ENCODE results near the gene EPOP.

The EPOP gene

DNA sequence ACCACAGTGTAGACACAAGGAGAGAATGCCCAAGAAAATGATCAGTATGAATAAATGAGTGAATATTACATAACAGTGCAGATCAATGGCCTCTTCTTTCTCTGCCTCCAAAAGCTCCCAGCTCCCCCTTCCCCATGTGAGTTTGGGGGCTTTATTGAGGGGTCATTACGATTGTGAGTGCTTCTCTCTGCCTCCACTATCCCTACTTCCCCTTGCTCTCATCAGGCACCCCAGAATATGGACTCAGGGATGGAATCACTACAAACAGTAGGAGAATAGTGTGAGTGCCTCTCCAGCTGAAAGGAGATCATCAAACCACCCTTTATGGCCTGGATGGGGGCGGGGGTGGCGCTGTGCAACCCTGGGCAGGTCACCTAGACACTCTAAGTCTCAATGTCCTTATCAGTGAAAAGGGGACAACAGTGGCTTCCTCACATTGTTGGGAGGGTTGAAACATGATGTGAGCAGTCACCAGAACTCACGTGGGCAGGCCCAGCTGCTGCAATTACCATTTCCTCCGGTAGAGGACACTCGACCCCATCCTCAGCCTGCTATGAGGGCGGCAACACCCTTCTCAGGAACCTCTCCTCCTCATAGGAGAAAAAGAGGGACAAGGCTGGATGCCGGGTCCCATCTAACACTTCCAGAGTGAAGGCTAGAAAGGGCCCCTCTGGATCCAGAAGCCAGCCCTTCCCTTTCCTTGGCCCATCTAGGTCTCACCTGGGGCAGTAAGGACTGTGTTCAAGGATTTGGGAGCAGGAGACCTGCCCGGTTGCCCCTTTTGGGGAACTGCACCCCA lies 2.1 kb upstream of the EPOP start:
- in situ Hi-C loops (cut with MboI; ENCODE audit: low sequenced_read_pairs): no loop called here

DNA sequence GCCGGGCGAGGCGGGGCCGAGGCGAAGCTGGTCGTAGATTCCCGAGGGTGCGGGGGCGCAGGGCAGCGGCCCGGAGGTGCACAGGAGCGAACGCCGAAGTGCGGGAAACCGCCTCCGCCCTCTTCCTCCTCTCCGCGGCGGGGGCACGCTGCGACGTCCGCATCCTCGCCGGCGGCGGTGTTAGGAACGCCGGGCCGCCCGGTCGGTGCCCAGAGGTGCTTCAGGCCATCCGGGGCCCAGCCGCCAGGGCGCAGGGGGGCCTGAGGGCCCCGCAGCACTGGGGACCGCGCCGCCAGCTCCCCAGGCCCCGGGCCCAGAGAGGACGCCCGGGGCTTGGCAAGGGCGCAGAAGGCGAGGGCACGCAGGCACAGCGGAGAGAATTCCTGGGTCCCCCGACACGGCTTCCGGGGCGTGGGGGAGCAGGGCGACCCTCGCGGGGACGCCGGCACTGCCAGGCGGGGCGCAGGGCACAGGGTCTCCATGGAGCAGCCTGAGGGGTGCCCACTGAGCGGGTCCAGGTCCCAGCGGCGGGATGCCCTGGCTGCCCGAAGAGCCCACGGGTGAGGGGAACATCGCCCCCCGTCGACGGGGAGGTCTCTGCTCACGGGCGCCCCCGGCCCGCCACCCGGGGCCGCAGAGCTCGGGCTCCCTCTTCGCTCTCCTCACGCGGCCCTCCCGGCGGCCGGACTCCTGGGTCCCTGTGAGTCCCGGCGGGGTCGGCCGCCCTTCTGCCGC lies 576 bp downstream of the EPOP start:
- in situ Hi-C loops (cut with MboI; ENCODE audit: low sequenced_read_pairs): no loop called here

DNA sequence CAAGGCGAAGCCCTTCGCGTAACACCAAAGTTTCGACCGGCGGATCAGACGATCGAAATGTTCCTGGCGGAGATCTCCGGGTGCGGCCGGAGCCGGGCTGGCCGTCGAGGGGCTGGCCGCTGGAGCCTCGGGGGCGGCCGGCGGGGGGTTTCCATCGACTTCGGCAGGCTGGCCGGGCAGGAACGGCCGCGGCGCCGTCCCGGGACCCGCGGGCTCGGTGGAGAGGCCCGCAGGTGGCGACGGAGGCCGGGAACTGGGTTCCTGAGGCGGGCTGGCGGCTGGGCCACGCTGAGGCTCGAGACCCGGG lies 1.1 kb downstream of the EPOP start:
- in situ Hi-C loops (cut with MboI; ENCODE audit: low sequenced_read_pairs): no loop called here

DNA sequence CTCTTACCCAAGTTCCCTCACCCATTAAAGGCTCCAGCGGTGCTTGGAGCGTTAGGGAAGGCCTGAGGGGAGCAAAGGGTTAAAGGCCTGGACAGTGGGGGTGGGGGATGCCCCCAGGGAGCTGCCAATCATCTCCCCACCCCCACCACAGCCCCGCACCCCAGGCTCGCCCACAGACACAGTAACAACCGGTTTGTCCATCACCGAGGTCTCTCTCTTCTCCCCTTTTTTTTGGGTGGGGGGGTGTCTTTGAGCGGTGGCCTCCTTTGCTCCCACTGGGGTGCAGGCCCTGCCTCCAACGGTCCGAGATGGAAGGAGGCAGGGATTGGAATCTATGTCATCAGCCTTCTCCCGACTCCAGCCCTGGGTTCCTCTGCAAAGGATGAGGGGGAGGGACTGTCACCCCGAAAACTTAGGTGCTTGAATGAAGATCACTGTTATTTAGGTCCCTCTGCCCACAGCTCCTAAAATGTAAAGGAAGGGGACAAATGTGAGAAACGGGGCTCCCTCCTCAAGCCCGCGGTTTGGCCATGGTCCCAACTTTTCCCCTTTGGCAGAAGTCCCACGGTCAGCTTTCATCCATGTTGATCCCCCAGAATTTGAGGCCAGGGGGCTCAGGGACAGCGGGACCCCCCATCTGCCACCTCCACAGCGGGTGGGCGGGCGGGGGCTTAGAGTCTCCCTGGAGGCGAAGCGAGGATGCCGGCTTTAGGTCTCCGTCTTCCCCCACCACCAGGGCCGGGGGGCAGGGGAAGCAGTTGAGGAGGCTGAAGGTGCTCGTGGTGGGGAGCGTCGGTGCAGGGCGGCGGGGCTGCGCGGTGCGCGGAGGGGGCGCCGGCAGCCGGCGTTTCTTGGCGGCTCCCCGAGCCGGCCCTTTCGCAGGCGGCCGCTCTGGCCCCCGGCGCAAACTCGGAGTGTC lies 1.7 kb downstream of the EPOP start:
- in situ Hi-C loops (cut with MboI; ENCODE audit: low sequenced_read_pairs): no loop called here

DNA sequence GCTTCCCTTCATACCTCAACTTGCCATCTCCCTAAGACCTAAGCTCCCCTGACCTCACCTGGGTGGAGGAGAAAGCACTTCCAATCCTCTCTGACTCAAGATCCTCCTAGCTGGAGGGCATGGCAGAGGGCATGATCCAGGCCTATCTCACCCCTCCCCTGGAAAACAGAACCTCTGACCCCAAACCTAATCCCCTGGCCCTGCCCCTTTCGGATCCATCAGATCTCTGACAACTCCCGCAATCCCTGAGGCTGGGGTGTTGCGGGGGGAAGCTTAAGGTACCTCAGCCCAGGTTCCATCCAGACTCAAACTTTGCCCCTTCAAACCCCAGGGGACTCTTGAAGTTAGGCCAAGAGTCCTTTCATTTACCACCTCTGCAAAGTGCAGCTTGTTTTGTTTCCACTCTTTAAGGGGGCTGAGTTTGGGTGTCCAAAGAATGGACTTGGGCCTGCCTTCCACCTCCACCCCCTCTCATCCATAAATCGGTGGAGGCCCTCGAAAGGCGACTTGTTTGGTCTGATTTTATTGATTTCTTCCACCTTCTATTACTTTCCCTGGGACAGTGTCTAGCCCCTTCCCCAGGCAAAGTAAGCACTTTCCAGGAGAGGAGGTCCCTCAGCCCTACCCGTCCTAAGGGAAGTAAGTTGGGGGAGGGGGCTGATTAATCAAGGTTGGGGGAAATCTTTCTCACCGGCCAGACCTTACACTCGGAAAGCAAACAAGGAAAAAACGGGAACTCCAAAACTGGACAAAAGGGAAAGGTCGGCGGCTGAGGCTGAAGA lies 2.6 kb downstream of the EPOP start:
- in situ Hi-C loops (cut with MboI; ENCODE audit: low sequenced_read_pairs): no loop called here

DNA sequence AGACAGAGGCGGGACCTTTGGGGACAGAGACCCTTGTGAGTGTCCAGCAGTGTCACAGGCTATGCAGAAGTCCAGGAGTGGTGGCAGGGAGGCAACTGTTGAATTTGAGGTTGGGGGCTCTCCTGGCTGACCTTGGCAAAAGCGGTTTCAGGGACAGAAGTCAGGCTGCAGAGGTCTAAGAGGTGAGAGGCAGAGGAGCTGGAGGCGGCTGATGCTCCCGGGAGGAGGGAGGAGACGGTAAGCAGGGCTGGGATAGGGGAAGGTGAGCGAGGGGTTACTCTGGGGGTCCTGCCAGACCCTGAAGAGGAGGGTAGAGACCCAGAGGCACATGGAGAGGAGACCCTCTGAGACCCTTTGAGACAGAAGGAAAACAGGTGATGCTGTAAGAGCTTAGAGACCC lies 5.2 kb downstream of the EPOP start:
- in situ Hi-C loops (cut with MboI; ENCODE audit: low sequenced_read_pairs): no loop called here

DNA sequence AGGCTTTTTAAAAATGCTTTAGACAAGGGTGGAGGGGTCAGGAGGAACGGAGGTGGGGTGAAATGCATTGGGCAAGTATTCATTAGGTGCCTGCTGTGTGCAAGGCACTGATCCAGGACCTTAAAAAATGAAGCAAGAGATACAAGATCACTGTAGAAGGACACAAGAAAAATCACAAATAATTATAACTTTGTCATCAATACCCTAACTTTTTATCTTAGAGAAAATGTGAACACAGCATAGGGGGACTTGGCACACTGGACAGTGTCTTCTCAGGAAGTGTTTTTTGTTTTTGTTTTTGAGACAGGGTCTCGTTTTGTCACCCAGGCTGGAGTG lies 7.0 kb downstream of the EPOP start:
- in situ Hi-C loops (cut with MboI; ENCODE audit: low sequenced_read_pairs): no loop called here

DNA sequence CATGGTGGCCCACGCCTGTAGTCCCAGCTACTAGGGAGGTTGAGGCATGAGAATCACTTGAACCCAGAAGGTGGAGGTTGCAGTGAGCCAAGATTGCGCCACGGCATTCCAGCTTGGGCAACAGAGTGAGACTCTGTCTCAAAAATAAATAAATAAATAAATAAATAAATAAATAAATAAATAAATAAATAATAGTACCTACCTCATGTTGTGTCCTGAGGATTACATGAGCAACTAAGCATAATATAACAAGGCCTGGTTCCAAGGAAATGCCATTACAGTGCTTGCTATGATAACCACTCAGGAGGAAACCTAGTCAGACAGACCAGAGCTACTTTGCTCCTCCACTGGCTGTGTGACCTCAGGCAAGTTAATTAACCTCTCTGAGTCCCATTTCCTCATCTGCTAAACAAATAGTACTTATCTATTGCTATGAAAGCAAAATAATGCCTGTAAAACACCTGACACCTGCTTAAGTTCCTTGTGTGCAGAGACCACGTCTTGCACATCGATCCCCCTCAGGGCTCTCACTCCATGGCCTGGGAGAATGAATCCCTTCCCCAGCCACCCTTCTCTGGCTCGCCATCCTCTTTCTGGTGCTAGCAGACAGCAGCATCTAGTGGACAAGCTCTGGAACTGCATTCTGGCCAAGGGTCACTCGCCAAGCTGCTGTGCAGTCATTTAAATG lies 7.5 kb downstream of the EPOP start:
- in situ Hi-C loops (cut with MboI; ENCODE audit: low sequenced_read_pairs): no loop called here

DNA sequence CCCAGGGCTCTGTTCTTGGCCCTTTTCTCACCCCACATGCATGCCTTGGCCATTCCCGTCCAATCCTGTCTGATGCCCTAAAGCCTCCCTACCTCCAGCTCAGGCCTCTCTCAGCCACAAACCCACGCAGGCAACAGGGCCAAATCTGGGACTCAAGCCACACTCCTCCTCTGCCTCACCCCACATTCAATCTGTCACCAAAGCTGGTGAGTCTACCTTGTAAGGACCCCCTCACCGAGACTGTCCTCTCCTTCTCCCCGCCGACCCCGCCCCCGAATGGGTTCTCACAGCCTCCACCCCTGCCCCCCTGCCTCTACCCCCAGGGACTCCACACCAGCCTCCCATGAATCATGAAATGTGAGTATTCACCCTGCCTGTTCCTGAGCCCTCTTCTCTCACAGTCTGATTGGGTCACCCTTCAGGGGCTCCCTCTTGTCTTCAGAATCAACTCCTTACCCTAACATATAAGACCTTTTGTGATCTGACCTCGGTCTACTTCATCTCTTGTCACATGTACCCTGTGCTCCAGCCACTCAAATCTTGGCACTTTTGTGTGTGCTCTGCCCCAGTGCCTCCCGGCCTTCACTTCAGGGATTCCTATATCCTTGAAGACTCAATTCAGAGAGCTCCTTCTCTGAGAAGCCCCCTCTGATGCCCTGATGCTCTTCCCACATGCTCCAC lies 10.7 kb downstream of the EPOP start:
- in situ Hi-C loops (cut with MboI; ENCODE audit: low sequenced_read_pairs): no loop called here

DNA sequence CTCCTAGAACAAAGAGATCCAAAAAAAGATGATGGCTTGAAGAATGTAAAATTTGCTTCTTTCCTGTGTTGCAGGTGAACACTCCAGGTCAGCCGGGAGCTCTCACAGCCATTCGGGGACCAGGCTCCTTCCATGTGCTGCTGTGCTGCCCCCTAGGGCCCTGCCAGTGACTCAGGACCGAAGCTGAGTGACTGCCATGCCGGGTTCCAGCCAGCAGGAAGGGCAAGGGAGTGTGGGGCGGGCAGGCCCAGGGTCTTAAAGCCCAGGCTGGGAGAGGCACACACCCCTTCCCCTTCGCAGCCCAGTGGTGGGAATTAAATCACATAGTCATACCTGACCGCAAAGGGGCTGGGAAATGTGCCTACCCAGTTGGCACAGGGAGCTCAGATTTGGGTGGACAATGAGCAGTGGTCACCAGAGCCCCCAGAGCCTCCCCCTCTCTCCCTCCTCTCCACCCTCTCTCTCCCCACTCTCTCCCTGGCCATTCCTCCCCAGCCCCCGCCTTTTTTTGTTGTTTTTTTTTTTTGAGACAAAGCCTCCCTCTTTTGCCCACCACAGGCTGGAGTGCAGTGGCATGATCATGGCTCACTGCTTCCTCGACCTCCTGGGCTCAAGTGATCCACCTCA lies 11.5 kb downstream of the EPOP start:
- in situ Hi-C loops (cut with MboI; ENCODE audit: low sequenced_read_pairs): no loop called here

DNA sequence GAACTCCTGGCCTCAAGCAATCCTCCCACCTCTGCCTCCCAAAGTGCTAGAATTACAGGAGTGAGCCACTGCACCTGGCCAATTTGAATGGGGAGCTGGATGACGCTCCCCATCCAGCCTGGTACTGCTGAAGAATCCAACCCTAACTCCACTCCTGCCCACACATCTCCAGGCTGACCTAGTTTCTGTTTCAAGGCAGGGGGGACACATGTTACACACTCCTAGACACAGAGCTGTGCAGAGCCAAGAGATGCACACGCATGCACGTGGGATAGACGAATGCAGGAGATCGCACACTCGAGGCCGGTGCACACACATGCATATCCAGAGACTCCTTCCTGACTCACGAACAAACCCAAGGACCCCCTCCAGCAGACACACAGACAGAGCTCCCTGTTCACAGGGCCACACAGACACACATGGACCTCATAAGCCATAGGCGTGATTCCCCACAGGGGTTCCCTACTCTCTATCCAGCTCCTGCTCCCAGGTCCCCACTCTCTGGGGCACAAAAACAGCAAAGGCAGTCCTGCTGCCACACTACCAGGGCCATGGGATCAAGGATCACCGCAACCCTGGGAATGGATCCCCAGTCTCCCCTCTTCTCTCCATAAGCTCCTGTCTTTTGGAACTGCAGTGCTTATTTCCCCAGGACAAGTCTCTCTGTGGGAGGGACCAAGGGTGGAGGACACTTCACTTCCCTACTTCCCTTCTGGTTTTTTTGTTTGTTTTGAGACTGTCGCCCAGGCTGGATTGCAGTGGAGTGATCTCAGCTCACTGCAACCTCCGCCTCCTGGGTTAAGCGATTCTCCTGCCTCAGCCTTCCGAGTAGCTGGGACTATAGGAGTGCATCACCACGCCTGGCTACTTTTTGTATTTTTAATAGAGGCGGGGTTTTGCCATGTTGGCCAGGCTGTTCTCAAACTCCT lies 14.4 kb downstream of the EPOP start:
- in situ Hi-C loops (cut with MboI; ENCODE audit: low sequenced_read_pairs): no loop called here

DNA sequence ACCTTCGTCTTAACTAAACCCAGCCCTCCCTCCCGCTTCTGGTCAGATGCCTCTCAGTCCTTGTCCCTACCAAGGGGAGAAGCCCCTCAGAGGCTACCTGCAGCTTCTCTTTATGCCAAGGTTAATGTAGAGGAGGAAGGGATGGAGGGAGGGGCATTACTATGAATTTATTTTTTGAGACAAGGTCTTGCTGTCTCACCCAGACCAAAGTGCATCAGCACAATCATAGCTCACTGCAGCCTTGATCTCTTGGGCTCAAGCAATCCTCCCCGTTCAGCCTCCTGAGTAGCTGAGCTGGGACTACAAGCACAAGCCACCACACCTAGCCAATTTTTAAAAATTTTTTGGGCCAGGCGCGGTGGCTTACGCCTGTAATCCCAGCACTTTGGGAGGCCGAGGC lies 15.3 kb downstream of the EPOP start:
- in situ Hi-C loops (cut with MboI; ENCODE audit: low sequenced_read_pairs): no loop called here

DNA sequence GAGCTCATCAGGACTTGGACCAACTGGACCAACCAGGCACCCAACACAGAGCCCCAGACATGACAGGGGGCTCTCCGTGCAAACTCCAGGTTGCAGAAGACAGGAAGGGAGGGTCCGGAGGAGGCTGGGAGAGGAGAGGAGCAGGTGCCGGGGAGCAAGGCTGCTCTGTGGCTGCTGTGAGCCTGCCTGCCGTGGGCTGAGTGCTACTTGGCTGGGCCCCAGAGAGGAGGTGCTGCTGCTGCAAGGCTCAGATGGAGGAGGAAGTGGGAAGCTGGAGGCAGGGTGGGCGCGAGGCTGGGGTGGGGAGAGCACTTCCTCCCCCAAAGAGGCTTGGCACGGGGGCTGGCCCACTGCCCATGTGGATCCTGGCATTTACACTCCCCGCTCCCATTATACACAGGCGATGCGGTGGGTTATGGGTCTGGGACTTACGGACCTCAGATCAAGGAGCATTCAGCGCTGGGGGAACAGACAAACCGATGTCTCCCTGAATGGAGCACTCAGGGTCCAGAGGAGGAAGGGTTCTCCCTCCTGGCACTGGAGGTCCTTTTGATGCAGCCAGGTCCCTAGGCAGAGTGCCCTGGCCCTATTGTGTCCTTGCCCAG lies 15.9 kb downstream of the EPOP start:
- in situ Hi-C loops (cut with MboI; ENCODE audit: low sequenced_read_pairs): no loop called here

DNA sequence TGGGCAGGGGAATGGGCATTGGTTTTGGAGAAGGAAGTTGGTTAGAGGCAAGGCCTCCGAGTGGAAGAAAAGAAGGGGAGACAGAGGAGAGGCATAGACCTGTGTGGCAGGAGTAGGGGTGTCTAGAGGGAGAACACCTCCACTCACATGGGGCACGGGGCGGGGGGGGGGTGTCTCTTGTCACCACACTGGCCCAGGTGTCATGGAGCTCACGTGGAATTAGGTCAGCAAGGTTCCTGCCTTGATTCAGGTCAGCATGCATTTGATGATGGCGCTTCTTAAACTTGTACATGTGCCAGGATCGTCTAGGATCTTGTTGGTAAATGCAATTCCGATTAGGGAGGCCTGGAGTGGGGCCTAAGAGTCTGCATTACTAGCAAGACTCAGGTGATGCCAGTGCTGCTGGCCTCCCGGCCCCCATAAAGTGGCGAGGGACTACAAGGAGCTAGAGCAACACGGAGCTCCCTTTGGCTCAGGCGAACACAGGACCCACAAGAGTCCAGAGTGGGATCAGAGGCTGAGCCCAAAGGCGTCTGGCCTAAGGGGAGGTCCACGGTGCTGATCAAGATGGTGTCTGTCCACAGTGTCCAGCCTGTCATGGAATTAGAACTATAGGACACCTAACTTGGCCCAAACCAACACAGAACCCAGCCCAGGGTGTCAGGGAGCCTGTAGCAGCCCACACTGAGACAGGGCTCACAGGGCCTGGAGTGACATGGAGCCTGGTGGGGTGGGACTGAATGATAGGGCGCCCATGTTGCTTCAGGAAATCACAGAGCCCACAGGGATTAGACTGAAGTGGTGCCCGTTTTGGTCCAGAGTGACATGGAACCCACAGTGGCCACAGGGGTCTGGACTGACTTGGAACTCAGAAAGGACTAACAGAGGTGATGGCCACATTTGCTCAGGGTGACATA lies 16.7 kb downstream of the EPOP start:
- in situ Hi-C loops (cut with MboI; ENCODE audit: low sequenced_read_pairs): no loop called here

DNA sequence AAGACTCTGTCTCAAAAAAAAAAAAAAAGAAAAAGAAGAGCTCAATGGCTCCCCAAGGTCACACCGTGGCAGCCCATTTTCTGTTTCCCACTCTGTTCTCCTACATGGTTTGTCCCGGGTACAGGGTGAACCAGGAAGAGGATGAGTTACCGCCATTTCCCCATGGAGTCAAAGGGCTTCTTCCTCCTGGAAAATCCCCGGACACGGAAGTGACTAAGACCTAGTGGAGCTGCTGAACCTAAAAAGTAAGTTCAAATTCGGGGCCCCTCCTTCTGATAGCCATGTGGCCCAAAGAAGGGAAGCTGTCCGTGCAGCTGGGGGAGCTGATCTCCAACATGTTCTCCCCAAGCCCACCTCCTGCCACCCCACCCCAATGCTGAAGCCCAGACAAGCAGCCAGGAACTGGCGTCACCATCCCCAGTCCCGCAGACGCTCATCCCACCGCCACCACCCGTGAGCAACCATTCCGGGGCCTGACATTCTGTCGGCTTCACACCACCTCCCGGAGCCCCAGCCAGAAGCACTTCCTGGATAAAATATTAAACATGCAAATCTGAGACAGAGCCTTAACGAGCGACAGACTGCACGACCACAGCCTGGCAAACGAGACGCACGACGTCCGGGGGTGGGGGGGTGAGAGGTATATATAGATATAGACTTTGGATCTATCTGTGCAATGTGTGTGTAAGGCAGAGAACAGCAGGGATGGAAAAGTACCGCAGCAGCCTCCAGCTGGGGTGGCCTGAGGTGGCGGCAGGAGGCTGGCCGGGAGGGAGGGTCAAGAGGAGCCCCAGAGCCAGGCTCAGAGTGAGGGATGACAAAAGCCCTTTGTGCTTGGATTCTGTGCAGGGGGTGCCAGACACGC lies 17.6 kb downstream of the EPOP start:
- in situ Hi-C loops (cut with MboI; ENCODE audit: low sequenced_read_pairs): no loop called here

All from hTERT RPE-1 (cell line).